Upper lobe of right lung (tissue), 1 donor: ENCODE measurements around the gene MAN1A1. TPM values are rescaled to one million over a fixed set of nuclear protein-coding genes. Genes with fewer than 3 reads are reported as not detected.

ENCODE experiments used
- ATAC-seq: fragments of 200-7000 bp; cut with Tn5 transposase; one replicate; pipeline ENCODE4 v1.9.1; 2020; ENCODE audit warnings: mild to moderate bottlenecking, moderate library complexity
- DNase-seq: peaks from one replicate; pipeline ENCODE4 v3.0.0-alpha.2; 2020
- H3K27ac ChIP-seq: fragments of 200-600 bp; one replicate; pipeline ENCODE4 v1.8.0; 2022
- H3K27me3 ChIP-seq: fragments of 200-600 bp; one replicate; pipeline ENCODE4 v1.8.0; 2022; ENCODE audit warnings: mild to moderate bottlenecking
- H3K36me3 ChIP-seq: fragments of 200-600 bp; one replicate; pipeline ENCODE4 v1.8.0; 2022
- H3K4me1 ChIP-seq: fragments of 200-600 bp; one replicate; pipeline ENCODE4 v1.8.0; 2022
- H3K4me3 ChIP-seq: fragments of 200-600 bp; one replicate; pipeline ENCODE4 v1.8.0; 2022; ENCODE audit warnings: mild to moderate bottlenecking
- H3K9me3 ChIP-seq: fragments of 200-600 bp; one replicate; pipeline ENCODE4 v1.8.0; 2022
- CTCF ChIP-seq: fragments of 200-600 bp; IDR thresholded peaks from one replicate; pipeline ENCODE4 v1.8.0; 2022; ENCODE audit warnings: antibody characterized with exemption
- intact Hi-C: fragments of 100-400 bp; cut with DNase I; formaldehyde crosslinking; loops from one replicate; pipeline ENCODE4 v1.11.0; 2022
- total RNA-seq: library from RNA; stranded (reverse); fragmentation: NEBNext Ultra II Directional; extraction: Animal tissue kit (Norgen Biotek cat#: 25700); gene quantifications from one replicate; pipeline ENCODE4 v1.2.1, GENCODE V29; 2021
- donor health status: DM: no; HTN: yes; CAD: no; lungs with severe emphysema.

The MAN1A1 gene
- total RNA-seq, 1 donor from 2014 or later, result 74.0 TPM

GRCh38 chr6:119273272-119274196 lies 76.0 kb downstream of the MAN1A1 start:
- Histone ChIP-seq H3K9me3 (no peaks in the 10 kb centered on the region), H3K36me3 (no peaks in the 10 kb centered on the region), H3K4me3 (no peak overlapping the region), H3K27ac (no peak overlapping the region), H3K4me1 (no peaks in the 10 kb centered on the region), H3K27me3 (no peaks in the 10 kb centered on the region)
- DNase-seq (no peak), ATAC-seq (no peak)
- intact Hi-C loops, result no loop called here
- TF ChIP-seq CTCF, result no peak

- Histone ChIP-seq H3K4me3 (no peak overlapping the region), H3K4me1 (peaks cover 5% of the 10 kb centered on the region), H3K27ac (no peak overlapping the region), H3K36me3 (no peaks in the 10 kb centered on the region), H3K27me3 (no peaks in the 10 kb centered on the region), H3K9me3 (no peaks in the 10 kb centered on the region)
- intact Hi-C loops, result no loop called here
- ATAC-seq (no peak), DNase-seq (no peak)
- TF ChIP-seq CTCF, result no peak
Observed at GRCh38 chr6:119270545-119270944, 79.0 kb downstream of the MAN1A1 start.

- no peak overlapping the region for H3K4me3 ChIP-seq
- H3K36me3 ChIP-seq, result no peaks in the 10 kb centered on the region
- H3K9me3 ChIP-seq, result no peaks in the 10 kb centered on the region
- H3K27ac ChIP-seq, result no peak overlapping the region
- intact Hi-C loops, result no loop called here
- no peak for TF ChIP-seq CTCF
- no peak for ATAC-seq
- DNase-seq, result no peak
- H3K27me3 ChIP-seq, result no peaks in the 10 kb centered on the region
- H3K4me1 ChIP-seq, result peaks cover 9% of the 10 kb centered on the region
Observed at GRCh38 chr6:119269266-119270103, 80.1 kb downstream of the MAN1A1 start.

- Histone ChIP-seq H3K36me3 (no peaks in the 10 kb centered on the region), H3K4me3 (no peak overlapping the region), H3K27ac (no peak overlapping the region), H3K4me1 (peaks cover 9% of the 10 kb centered on the region), H3K27me3 (no peaks in the 10 kb centered on the region), H3K9me3 (no peaks in the 10 kb centered on the region)
- ATAC-seq, result no peak
- intact Hi-C loops, result no loop called here
- no peak for TF ChIP-seq CTCF
- no peak for DNase-seq
Observed at GRCh38 chr6:119267126-119267905, 82.2 kb downstream of the MAN1A1 start.

- Histone ChIP-seq H3K4me3 (no peak overlapping the region), H3K27ac (no peak overlapping the region), H3K36me3 (no peaks in the 10 kb centered on the region), H3K27me3 (no peaks in the 10 kb centered on the region), H3K9me3 (no peaks in the 10 kb centered on the region), H3K4me1 (peaks cover 18% of the 10 kb centered on the region)
- intact Hi-C loops, result no loop called here
- TF ChIP-seq CTCF, result no peak
- DNase-seq, result no peak
- ATAC-seq, result no peak
Observed at GRCh38 chr6:119264854-119265397, 84.6 kb downstream of the MAN1A1 start.
